ENCODE measurements around the gene HNRNPF. TPM values are rescaled to one million over a fixed set of nuclear protein-coding genes. Genes with fewer than 3 reads are reported as not detected.
"Not testable (repeated sequence)": the region's sequence is repeated elsewhere in the genome, so short reads cannot be mapped to it uniquely, and the experiment has no call there.

HNRNPF gene
- total RNA-seq, 1 donor from 2014 or later, result 503 TPM

DNA sequence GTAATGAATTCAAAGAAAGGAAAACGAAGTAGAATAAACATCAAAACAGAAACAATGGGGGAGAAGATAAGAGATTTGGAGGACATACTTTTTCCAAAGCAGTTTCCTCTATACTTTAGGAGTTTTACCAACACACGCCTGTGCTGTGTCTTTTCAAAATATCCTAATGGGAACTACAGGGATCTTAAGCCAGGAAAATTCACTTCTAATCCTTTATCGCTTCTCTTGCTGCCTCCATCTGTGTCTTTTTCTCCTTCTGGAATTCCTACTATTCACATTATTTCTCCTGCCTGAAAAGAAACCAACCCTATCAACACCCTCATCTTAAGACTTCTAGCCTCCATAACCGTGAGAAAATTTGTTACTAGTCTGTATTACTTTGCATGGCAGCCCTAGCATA, 6.8 kb downstream of the HNRNPF start:
- peaks cover 87% of the 10 kb centered on the region for H3K36me3 Mint-ChIP-seq (ENCODE audit: low read depth)
- intact Hi-C loops (cut with micrococcal nuclease), result loop anchor here (10.0 kb wide), 1 partner anchor 413 kb away; no protein-coding TSS in a partner anchor
- H3K4me1 Mint-ChIP-seq (ENCODE audit: low read depth), result peaks cover 64% of the 10 kb centered on the region
- DNase-seq (ENCODE audit: low spot score), result no peak
- no peaks in the 10 kb centered on the region for H3K9me3 Mint-ChIP-seq
- peak overlapping the region; percentile 28 for H3K27ac Mint-ChIP-seq
- H3K27me3 Mint-ChIP-seq (ENCODE audit: low read depth), result no peaks in the 10 kb centered on the region
- peak overlapping the region; percentile 54 for H3K4me3 Mint-ChIP-seq (ENCODE audit: low read depth)

DNA sequence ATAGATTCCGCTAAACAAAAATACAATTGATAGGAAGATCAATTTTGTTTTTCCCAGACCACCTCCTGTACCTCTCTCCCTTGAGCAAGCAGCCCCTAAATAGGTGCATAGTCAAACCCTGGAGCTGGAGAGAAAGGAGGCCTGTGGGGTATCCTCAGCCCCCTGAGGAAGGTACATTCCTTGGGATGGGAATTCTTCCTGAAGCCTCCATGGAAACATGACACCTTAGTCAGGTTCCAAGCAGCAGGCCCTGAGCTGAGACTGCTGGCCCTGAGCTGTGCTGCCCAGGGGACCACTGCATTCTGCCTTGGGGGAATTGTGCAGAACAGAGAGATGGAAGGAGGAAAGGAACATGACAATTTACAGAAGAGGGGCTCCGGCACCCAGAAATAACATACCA, 7.4 kb downstream of the HNRNPF start:
- intact Hi-C loops (cut with micrococcal nuclease), result loop anchor here (10.0 kb wide), 1 partner anchor 413 kb away; no protein-coding TSS in a partner anchor
- H3K27ac Mint-ChIP-seq, result peak overlapping the region; percentile 48
- no peak for DNase-seq (ENCODE audit: low spot score)
- peak overlapping the region; percentile 45 for H3K4me3 Mint-ChIP-seq (ENCODE audit: low read depth)
- no peaks in the 10 kb centered on the region for H3K9me3 Mint-ChIP-seq
- H3K4me1 Mint-ChIP-seq (ENCODE audit: low read depth), result peaks cover 65% of the 10 kb centered on the region
- H3K36me3 Mint-ChIP-seq (ENCODE audit: low read depth), result peaks cover 88% of the 10 kb centered on the region
- no peaks in the 10 kb centered on the region for H3K27me3 Mint-ChIP-seq (ENCODE audit: low read depth)

DNA sequence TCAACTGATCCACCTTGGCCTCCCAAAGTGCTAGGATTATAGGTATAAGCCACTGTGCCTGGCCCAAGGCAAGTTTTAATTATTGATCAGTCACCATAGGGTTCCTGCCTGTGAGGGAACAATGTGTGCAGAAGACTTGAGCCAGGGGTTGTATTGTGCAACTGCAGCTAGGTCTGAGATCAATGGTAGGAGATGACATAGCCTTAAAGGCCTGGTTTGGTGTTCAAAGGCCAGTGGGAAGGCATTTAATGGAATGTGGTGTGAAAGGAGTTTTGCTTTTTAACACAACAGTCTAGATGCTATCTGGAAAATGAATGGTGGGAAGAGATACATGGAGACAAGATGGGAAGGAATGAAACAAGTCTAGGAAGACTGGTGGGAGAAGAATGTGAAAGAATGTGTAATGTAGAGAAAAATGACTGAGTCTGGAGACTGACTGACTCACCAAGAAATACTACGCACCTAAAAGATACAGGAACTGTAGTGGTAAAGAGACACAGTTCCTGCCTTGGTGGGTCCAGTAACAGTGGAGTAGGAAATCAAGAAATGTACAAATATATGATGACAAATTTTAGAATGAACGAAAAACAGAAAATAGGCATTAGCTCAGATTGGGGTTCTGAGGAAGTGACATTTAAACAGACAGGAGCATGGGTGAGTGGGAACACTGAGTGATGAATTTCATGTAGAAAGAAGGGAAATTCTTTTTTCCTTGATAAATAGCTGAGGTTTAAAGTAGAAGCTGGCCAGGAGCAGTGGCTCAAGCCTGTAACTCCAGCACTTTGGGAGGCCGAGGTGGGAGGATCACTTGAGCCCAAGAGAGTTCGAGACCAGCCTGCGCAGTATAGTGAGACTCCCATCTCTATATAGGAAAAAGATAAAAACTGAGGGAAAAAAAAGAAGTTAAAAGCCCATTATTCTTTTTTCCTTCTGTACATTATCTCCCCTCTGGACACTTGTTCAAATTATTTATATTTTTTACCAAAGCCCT, 9.4 kb downstream of the HNRNPF start:
- Mint-ChIP-seq H3K4me3 (ENCODE audit: low read depth) (peak overlapping the region; percentile 64), H3K27me3 (ENCODE audit: low read depth) (no peaks in the 10 kb centered on the region), H3K27ac (peak overlapping the region; percentile 90), H3K9me3 (no peaks in the 10 kb centered on the region), H3K4me1 (ENCODE audit: low read depth) (peaks cover 72% of the 10 kb centered on the region), H3K36me3 (ENCODE audit: low read depth) (peaks cover 88% of the 10 kb centered on the region)
- DNase-seq (ENCODE audit: low spot score), result no peak
- intact Hi-C loops (cut with micrococcal nuclease), result loop anchor here (5.0 to 10.0 kb wide), 3 partner anchors 198 to 415 kb away; no protein-coding TSS in a partner anchor

DNA sequence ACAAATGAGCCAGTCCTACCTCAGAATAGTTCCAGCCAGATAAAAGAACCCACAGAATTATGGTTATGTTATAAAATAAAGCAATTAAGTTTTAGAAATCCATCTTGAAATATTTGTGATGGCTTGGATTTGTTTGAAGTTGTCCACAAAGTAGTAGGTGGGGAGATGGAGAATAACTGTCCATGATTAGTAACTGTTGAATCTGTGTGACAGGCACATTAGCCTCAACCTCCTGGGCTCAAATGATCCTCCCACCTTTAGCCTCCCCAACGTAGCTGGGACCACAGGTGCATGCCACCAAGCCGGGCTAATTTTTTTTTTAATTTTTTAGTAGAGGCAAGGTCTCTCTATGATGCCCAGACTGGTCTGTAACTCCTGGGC, 10.1 kb downstream of the HNRNPF start:
- Mint-ChIP-seq H3K27me3 (ENCODE audit: low read depth) (no peaks in the 10 kb centered on the region), H3K27ac (peak overlapping the region; percentile 90), H3K4me1 (ENCODE audit: low read depth) (peaks cover 67% of the 10 kb centered on the region), H3K9me3 (no peaks in the 10 kb centered on the region), H3K4me3 (ENCODE audit: low read depth) (peak overlapping the region; percentile 86), H3K36me3 (ENCODE audit: low read depth) (peaks cover 88% of the 10 kb centered on the region)
- intact Hi-C loops (cut with micrococcal nuclease), result loop anchor here (5.0 kb wide), 2 partner anchors 198 to 257 kb away; no protein-coding TSS in a partner anchor
- no peak for DNase-seq (ENCODE audit: low spot score)

DNA sequence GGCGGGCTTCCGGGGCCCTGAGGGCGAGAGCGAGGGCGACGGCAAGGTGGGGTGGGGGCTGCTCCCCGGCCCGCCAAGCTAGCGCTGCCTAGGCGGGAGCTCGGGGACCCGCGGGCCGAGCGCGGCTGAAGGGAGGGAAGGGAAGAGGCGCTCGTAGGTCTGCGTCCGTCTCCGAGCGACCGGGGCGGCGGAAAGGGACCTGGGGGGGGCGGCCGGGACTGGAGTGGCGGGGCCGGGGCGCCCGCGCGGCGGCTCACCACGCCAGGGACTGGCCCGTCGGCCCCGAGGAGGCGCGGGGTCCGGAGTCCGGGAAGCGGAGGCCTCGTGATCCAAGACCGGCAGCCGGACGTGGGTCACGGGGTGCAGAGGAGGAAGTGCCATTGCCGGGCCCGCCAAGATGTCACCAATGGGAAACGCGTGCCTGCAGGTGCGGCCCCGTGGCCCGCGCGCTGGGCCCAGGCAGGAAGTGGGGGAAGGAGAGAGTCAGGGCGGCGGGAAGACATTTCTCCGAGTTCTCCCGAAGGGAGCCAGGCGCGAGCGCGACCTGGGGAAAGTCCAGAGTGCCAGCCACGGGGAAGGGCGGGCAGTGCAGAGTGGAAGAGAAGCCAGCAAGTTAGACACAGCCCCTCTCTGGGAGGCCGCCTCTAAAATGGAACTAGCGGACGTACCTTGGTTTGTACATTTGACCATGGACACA, 11.9 kb downstream of the HNRNPF start:
- H3K4me3 Mint-ChIP-seq (ENCODE audit: low read depth), result peak overlapping the region; percentile 86
- H3K4me1 Mint-ChIP-seq (ENCODE audit: low read depth), result peaks cover 62% of the 10 kb centered on the region
- intact Hi-C loops (cut with micrococcal nuclease), result loop anchor here (1.0 to 5.0 kb wide), 5 partner anchors 10 to 255 kb away; partner anchors contain the start of gene ZNF487
- no peaks in the 10 kb centered on the region for H3K27me3 Mint-ChIP-seq (ENCODE audit: low read depth)
- DNase-seq (ENCODE audit: low spot score), result peak; percentile 84
- peaks cover 86% of the 10 kb centered on the region for H3K36me3 Mint-ChIP-seq (ENCODE audit: low read depth)
- no peaks in the 10 kb centered on the region for H3K9me3 Mint-ChIP-seq
- H3K27ac Mint-ChIP-seq, result peak overlapping the region; percentile 93

DNA sequence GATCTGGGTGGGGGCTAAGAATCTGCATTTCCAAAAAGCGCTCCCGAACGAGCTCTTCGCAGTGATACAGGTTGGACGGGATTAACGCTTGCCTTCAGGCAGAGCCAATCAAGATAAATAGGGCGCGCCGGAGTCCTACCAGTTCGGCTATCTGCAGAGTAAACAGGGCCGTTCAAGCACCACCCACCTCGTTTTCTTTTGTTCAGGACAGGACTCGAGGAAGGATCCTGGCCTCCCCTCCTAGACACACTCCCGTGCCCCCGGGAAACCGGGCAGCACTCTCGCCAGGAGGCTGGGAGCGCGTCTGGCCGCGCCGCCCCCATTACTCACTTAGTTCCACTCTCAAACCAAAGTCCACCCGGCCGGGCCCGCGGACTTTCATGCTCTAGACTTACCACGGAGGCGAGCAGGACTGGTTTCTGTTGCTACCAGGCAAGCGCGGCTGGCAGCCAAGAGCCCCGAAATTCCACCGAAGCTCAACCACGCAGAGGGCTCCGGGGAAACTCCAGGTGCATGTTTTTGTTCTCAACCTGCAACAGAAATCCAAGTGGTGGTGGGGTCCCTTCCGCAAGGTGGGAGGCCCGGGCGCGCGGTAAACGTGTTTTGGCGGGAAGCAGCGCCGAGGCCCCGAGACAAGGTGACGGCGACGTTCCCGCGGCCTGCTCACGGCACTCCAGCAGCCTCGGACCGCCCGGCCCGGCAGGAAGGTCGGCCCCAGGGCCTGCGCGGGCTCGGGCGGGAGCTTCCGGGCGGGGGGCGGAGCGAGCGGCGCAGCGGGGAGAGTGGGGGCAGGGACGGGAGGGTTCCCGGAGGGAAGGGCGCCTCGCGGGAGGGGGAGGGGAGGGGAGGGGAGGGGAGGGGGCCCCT, 12.7 kb downstream of the HNRNPF start:
- Mint-ChIP-seq H3K9me3 (no peaks in the 10 kb centered on the region), H3K4me3 (ENCODE audit: low read depth) (peak overlapping the region; percentile 85), H3K27me3 (ENCODE audit: low read depth) (no peaks in the 10 kb centered on the region), H3K36me3 (ENCODE audit: low read depth) (peaks cover 86% of the 10 kb centered on the region), H3K4me1 (ENCODE audit: low read depth) (peaks cover 60% of the 10 kb centered on the region), H3K27ac (peak overlapping the region; percentile 86)
- intact Hi-C loops (cut with micrococcal nuclease), result loop anchor here (2.0 to 5.0 kb wide), 3 partner anchors 41 to 254 kb away; partner anchors contain the start of gene ZNF487
- DNase-seq (ENCODE audit: low spot score), result peak; percentile 74

DNA sequence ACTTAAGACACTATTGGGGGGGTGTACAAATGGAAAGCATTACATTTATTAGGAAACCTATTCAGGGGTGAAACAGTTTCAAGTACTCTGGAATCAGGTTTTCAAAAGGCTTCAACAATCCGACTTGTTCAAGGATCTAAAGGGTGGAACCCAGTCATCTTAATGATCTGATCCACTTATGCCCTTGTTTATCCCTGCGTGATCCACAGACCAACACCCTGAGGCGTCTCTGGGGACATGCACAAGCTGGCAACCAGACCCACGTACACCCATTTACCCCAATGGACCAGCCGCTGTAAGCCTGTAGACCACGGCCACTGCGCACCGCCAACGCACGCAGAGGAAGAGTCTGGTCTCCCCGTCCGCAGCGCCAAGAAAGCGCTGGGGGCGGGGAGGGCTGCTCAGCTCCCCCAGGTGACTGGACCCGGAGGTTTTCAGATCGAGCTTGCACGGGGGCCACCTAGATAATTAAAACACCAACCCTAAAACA, 13.4 kb downstream of the HNRNPF start:
- Mint-ChIP-seq H3K4me3 (ENCODE audit: low read depth) (peak overlapping the region; percentile 85), H3K4me1 (ENCODE audit: low read depth) (peaks cover 54% of the 10 kb centered on the region), H3K36me3 (ENCODE audit: low read depth) (peaks cover 84% of the 10 kb centered on the region), H3K27ac (peak overlapping the region; percentile 86), H3K9me3 (no peaks in the 10 kb centered on the region), H3K27me3 (ENCODE audit: low read depth) (no peaks in the 10 kb centered on the region)
- no peak for DNase-seq (ENCODE audit: low spot score)
- intact Hi-C loops (cut with micrococcal nuclease), result loop anchor here (2.0 to 5.0 kb wide), 3 partner anchors 41 to 253 kb away; partner anchors contain the start of gene ZNF487

DNA sequence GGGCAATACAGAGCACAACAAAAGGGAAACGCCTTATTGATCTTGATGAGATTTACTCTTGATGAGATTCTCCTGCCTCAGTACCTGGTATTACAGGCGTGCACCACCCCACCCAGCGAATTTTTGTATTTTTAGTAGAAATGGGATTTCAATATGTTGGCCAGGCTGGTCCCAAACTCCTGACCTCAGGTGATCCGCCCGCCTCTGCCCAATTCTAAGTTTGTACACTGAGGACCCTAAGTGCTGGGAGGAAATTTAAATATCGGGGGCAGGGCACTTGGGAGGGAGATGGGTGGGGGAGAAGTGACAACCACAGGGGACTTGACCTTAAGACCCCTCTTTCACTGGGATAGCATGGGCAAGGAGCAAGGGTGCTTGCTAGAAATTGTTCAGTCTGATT, 14.1 kb downstream of the HNRNPF start:
- peaks cover 86% of the 10 kb centered on the region for H3K36me3 Mint-ChIP-seq (ENCODE audit: low read depth)
- H3K9me3 Mint-ChIP-seq, result no peaks in the 10 kb centered on the region
- DNase-seq (ENCODE audit: low spot score), result no peak
- peak overlapping the region; percentile 54 for H3K27ac Mint-ChIP-seq
- H3K4me1 Mint-ChIP-seq (ENCODE audit: low read depth), result peaks cover 54% of the 10 kb centered on the region
- intact Hi-C loops (cut with micrococcal nuclease), result loop anchor here (5.0 kb wide), 2 partner anchors 202 to 253 kb away; no protein-coding TSS in a partner anchor
- no peaks in the 10 kb centered on the region for H3K27me3 Mint-ChIP-seq (ENCODE audit: low read depth)
- H3K4me3 Mint-ChIP-seq (ENCODE audit: low read depth), result peak overlapping the region; percentile 85

DNA sequence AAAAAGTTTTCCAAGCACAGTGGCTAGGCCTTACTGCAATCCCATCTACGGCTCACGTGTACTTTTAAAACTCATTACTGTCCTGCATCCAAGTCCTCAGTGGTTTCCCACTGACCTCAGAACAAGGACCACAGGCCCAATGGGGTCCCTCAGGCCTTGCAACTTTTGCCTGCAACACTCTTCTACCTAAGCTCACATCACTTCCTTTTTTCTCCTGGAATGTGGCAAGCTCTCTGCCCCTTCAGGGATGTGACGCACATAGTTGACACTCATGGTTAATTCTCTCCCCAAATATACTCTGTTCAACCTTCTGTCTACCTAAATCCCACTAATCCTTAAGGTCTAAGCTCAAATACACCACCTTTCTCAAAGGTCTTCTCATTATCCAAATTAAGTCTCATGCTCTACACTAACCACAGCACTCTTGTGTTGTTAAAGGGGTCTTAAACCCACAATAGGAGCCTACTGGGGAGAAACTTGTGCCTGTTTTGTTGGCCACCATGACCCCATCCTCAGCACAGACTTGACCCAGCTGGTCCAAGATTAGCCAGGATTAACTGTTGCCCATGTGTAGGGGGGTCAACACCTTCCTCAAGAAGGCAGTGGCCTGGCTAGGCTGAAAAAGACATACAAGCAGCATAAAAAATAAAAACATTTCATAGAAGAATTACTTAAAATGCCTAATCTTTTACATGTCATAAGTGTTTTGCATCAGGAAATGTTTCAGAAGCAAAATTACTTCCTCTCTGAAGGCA, 15.2 kb downstream of the HNRNPF start:
- H3K36me3 Mint-ChIP-seq (ENCODE audit: low read depth), result peaks cover 89% of the 10 kb centered on the region
- intact Hi-C loops (cut with micrococcal nuclease), result no loop called here
- H3K4me1 Mint-ChIP-seq (ENCODE audit: low read depth), result peaks cover 50% of the 10 kb centered on the region
- no peak overlapping the region for H3K4me3 Mint-ChIP-seq (ENCODE audit: low read depth)
- H3K27ac Mint-ChIP-seq, result peak overlapping the region; percentile 5
- no peaks in the 10 kb centered on the region for H3K27me3 Mint-ChIP-seq (ENCODE audit: low read depth)
- DNase-seq (ENCODE audit: low spot score), result no peak
- no peaks in the 10 kb centered on the region for H3K9me3 Mint-ChIP-seq

DNA sequence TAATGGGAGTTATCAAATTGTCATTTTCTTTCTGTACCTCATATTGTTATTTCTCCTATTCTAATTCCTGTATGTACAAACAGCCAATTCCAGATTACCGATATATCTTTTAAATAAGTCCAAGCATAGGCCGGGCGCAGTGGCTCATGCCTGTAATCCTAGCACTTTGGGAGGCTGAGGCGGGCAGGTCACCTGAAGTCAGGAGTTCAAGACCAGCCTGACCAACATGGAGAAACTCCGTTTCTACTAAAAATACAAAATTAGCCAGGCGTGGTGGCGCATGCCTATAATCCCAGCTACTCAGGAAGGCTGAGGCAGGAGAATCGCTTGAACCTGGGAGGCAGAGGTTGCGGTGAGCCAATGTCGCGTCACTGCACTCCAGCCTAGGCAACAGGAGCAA, 15.8 kb downstream of the HNRNPF start:
- intact Hi-C loops (cut with micrococcal nuclease); H3K4me3 Mint-ChIP-seq (ENCODE audit: low read depth): not testable (repeated sequence)
- H3K36me3 Mint-ChIP-seq (ENCODE audit: low read depth), result peaks cover 91% of the 10 kb centered on the region

DNA sequence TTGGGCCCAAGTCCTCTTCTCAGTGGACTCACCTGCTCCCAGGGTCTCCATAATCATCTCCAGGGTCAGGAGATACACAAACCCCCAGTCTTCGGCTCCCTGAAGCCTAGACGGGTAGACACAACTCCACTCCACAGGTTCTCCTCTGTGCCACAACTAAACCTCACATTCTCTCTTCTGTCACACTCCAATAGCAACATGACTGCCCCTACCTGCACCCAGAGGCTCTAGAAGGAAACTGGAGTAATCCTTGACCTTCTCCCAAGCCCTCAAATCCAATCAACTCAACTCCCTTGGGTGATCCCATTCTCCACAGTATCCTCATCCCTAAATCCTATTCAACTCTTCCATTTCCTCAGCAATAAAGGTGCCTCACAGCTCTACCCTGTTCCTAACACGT, 16.2 kb downstream of the HNRNPF start:
- intact Hi-C loops (cut with micrococcal nuclease), result no loop called here
- Mint-ChIP-seq H3K36me3 (ENCODE audit: low read depth) (peaks cover 91% of the 10 kb centered on the region), H3K4me1 (ENCODE audit: low read depth) (peaks cover 50% of the 10 kb centered on the region), H3K4me3 (ENCODE audit: low read depth) (no peak overlapping the region), H3K27me3 (ENCODE audit: low read depth) (no peaks in the 10 kb centered on the region), H3K27ac (peak overlapping the region; percentile 29), H3K9me3 (no peaks in the 10 kb centered on the region)
- no peak for DNase-seq (ENCODE audit: low spot score)

More for the DNA sequence above, 15.8 kb downstream of the HNRNPF start:
- not testable (repeated sequence) for DNase-seq (ENCODE audit: low spot score); H3K9me3 Mint-ChIP-seq; H3K27me3 Mint-ChIP-seq (ENCODE audit: low read depth)
- peaks cover 51% of the 10 kb centered on the region for H3K4me1 Mint-ChIP-seq (ENCODE audit: low read depth)
- peak overlapping the region; percentile 29 for H3K27ac Mint-ChIP-seq

All from activated T-helper 2 cell treated with anti-CD3 and anti-CD28 coated beads, Interferon-gamma antibody, Interleukin-2, Interleukin-4, amounts not matched to agents 10 μg/mL and 5 μg/mL and 100 μg/mL, durations not matched to agents 14 hours and 24 hours and 36 hours (primary cell).